Measurements from ENCODE around the gene ARL15. TPM values are rescaled to one million over a fixed set of nuclear protein-coding genes. Genes with fewer than 3 reads are reported as not detected.
A peak's percentile ranks its signal among the peaks of the same experiment; 100 is the strongest.

Gene ARL15
- total and polyA plus RNA-seq, 9 of the 15 experiments (the other 6 are each of a cell fraction or from before 2014, with no cell fraction given), result 18.5 to 80.4 (median 57.0) TPM

- TF ChIP-seq MGA (IDR thresholded peaks at IDR 0.05) (0 out of 2 replicates have a peak, but pooled peaks have one; percentile 20), ZBTB40 (IDR thresholded peaks at IDR 0.05) (no peak), ZBTB40 (CRISPR knock-in tag; IDR thresholded peaks at IDR 0.05) (no peak), ZFX (CRISPR knock-in tag; IDR thresholded peaks at IDR 0.05) (0 out of 2 replicates have a peak, but pooled peaks have one; percentile 15), ZNF253 (CRISPR knock-in tag; conservative IDR thresholded peaks at IDR 0.05) (no peak), OTX1 (CRISPR knock-in tag; IDR thresholded peaks at IDR 0.05) (no peak), ZKSCAN1 (IDR thresholded peaks at IDR 0.05; ENCODE audit: low read depth, low read length) (no peak), ZZZ3 (IDR thresholded peaks at IDR 0.05) (no peak)
These were observed 14.9 kb upstream of the ARL15 start (continued) for GRCh38 chr5:54325272-54325609.

Measured in K562 (cell line).